ENCODE measurements around the gene MPZL2.

- no peak for TF ChIP-seq CTCF (IDR thresholded peaks at IDR 0.05)
- TF ChIP-seq POLR2AphosphoS5 (IDR thresholded peaks at IDR 0.05; ENCODE audit: insufficient read depth in 1 of 2, low read depth in 1 of 2): no peak
Measured at GRCh38 chr11:118238929-118239328, 25.2 kb downstream of the MPZL2 start.
